COLO668 (cell line): Measurements from ENCODE around the gene TJP3.
A peak's percentile ranks its signal among the peaks of the same experiment; 100 is the strongest.

Experiments used
- DNase-seq: peaks from one replicate; lab custom pipeline; 2025; ENCODE audit not compliant: unreplicated experiment; lab: John Stamatoyannopoulos, UW

TJP3 gene

DNA sequence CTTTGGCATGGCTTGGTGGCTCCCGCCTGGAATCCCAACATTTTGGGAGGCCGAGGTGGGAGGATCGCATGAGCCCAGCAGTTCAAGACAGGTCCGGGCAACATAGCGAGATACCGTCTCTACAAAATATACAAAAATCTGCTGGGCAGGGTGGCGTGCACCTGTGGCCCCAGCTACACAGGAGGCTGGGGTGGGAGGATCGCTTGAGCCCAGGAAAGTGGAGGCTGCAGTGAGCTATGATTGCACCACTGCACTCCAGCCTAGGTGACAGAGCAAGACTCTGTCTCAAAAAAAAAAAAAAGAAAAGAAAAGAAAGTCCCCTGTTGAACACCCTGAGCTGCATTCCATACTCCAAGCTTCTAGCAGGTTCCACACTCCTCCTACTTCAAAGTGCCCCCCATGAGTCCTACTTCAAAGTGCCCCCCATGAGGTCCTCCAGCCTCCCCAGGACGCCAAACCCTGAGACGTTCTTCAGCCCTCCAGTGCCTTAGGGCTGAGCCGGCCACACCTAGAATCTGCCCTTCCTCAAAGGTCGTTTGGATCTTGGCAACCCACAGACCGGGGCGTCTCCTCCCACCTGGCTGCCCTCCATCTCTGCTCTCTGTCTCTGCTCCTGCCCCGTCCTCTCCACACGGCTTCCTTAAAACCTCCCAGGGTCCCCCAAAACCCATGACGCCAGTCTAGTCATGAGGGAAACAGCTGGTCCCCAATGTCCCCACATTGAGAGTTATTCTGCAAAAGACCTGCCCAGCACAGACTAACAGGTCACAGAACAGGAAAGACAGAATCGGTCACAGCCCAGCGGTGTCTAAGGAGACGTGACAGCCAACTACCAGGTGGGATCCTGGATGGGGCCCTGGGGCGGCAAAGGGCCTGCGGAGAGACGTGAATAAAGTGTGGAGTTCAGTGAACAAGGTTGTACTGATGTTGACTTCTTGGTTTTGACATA is 4.8 kb downstream of the TJP3 start:
- DNase-seq: no peak

DNA sequence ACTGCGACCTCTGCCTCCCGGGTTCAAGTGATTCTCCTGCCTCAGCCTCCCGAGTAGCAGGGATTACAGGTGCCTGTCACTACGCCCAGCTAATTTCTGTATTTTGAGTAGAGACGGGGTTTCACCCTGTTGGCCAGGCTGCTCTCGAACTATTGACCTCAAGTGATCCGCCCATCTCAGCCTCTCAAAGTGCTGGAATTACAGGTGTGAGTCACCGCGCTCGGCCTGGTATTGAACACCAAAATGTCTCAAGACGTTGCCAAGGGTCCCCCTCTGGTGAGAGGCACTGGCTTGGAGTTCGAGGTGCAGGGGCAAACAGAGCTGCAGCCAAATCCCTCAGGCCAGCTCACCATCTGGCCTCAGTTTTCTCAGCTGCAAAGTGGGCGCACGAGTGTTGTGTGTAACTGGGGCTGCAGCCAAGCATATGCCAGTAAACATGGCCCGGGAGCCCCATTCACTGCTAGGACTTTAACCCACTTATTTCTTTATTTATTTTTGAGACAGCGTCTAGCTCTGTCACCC is 8.0 kb downstream of the TJP3 start:
- DNase-seq: no peak

DNA sequence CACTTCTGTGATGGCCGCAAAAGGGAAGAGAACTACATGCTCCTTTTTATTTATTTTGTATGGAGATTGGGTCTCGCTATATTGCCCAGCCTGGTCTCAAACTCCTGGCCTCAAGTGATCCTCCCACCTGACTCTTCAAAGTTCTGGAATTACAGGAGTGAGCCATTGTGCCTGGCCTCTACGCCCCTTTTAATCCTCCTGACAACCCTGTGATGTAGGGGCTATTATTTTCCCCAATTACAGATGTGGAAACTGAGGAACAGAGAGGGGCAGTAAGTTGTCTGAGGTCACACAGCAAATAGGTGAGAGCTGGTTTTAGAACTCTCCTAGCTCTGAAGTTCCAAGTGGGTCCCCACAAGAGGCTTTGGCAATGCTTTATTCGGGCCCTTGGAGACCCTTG is 11.7 kb downstream of the TJP3 start:
- no peak for DNase-seq

DNA sequence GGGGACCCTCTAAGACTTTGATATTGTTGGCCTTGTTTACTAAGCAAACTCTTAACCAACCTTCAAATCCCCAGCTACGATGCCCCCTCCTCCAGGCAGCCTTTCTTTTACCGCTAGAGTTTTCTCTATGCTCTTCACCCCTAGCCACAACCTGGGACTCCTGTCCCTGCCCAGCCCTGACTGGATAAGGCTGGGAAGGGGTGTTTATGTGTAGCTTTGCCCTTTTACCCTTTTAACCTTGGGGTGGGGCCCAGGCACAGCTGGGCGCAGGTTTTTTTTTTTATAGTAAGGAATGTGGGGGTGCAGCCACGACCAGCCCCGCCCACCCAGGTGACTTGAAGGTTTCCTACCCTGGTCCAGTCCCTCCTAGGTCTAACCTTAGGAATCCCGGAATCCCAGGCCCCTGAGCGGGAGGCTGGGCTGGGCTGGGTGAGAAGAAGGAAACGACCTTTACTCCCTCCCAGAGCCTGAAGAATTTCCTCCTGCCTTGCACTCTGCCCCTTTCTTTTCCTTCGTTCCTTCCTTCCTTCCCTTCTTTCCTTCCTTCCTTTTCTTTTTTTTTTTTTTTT is 12.2 kb downstream of the TJP3 start:
- no peak for DNase-seq

DNA sequence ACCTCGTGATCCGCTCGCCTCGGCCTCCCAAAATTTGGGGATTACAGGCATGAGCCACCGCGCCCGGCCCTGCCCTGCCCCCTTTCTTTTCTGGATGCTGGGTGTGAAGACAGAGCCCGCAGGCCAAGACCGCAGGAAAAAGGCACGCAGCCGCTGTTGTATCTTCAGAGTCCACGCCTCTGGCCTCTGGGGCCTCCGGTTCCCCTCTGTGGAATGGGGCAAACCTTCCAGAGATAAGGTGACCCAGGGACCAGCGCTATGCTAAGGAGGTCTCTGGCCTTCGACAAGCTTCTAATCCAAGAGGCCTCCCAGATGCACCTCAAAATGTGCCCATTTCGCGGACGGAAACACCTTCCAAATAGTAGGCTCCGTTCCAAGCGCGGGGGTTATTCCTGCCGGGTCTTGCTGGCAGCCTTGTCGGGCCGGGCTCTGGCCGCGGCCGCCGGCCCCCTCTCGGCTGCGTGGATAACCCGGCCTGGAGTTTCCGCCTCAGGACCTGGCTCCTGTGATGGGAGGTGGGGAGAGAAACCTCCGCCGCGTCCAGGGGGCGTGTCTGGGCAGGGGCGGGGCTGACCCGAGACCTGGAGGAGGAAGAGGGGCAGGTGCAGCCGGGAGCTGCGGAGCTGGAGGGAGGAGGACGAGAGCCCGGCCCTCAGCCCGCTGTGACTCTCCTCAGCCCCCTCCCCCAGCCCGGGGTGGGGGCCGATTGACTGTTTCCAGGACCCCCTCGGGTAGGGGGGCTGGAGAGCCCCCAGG is 13.1 kb downstream of the TJP3 start:
- peak; percentile 96 for DNase-seq

DNA sequence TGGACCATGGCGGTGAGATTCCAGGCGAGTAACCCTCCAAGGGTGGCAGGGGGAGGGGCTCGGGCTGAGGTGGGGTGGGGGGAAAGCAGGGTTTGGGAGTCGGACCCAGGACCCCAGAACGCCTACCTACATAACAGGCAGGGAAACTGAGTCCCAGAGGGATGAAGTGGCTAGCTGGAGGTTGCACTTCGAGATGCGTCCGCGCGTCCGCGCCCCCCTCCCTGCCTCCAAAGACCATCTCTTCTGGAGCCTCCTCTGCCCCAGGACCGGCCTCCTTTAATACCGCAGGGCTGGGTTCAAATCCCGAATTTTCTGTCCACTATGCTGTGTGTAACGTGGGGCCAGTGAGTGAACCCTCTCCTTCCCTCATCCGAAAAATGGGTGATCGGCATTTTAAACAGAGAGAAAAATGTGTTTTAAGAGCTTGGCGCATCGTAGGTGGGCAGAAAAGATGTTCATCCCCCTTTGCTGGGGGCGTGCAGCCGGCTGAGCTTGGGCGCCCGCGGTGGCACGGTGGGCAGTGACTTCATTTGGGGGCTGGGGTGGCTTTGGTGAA is 13.8 kb downstream of the TJP3 start:
- no peak for DNase-seq

DNA sequence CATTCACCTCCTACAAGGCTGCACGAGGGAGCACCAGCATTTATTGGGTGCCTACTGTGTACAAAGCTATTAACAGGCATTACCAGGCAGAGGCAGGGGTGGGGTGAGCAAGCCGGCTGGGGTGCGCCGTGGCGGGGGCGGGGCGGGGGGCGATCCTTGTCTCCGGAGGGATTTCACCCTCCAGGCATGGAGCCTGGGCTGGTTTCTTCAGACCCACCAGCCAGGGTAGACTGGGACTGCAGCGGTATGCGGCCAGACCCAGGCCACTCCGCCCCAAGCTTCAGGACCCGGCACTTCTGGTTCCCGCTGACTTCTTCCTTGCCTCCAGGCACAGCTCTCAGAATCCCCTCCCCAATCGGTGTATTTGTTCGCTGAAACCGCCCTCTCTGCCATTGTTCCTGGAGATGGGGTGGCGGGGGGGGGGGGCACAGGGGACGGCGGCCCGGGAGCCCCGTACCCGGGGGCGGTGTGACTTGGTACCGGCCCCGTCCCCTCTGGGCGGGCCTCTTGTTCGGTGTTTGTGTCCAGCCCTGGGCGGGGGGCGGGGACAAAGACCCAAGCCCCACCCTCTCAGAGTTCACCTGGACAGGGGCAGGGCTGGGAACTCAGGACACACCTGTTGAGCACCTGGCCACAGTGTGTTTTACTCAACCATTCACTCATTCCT is 14.4 kb downstream of the TJP3 start:
- peak; percentile 66 for DNase-seq

DNA sequence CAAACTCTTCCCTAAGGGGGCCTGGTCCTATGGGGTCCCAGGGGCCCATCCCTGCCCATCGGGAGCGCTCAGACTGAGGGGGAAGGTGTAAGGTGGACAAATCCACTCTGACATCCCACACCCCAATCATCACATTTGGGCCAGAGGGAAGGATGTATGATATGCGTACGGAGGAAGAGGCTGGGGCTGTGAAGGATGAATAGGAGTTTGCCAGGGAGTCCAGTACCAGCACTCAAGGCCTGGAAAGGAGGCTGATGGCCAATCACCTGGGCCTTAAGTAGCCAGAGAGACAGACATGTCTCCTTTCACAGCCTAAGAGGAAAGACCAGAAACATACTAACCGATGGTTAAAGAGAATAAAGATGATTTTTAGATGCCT is 14.9 kb downstream of the TJP3 start:
- no peak for DNase-seq

DNA sequence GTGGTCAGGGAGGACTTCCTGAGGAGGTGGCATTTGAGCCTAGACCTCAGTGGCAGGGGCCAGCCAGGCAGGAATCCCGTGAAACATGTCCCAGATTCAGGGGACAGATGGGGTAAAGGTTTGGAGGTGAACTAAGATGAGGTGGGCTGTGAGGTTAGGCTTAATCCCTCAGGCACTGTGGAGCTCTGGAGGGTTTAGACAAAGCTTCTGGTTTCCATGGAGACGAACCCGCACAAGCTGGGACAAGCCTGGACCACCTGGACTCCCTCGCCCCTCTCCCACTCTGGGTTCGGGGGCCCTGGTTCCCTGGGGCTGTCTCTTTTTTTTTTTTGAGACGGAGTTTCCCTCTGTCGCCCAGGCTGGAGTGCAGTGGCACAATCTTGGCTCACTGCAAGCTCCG is 15.7 kb downstream of the TJP3 start:
- no peak for DNase-seq

DNA sequence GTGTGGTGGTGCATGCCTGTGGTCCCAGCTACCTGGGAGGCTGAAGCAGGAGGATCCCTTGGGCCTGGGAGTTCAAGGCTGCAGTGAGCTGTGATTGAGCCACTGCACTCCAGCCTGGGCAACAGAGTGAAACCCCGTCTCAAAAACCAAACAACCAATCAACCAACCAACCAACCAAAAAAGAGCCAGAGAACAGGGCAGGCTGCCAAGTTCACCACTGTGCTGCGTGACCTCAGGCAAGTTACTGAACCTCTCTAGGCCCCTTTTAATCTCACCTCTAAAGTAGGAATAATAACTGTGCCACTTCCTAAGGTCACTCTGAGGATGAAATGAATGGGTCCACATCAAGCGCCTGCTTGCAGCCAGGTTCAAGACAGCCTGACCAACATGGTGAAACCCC is 16.9 kb downstream of the TJP3 start:
- no peak for DNase-seq

DNA sequence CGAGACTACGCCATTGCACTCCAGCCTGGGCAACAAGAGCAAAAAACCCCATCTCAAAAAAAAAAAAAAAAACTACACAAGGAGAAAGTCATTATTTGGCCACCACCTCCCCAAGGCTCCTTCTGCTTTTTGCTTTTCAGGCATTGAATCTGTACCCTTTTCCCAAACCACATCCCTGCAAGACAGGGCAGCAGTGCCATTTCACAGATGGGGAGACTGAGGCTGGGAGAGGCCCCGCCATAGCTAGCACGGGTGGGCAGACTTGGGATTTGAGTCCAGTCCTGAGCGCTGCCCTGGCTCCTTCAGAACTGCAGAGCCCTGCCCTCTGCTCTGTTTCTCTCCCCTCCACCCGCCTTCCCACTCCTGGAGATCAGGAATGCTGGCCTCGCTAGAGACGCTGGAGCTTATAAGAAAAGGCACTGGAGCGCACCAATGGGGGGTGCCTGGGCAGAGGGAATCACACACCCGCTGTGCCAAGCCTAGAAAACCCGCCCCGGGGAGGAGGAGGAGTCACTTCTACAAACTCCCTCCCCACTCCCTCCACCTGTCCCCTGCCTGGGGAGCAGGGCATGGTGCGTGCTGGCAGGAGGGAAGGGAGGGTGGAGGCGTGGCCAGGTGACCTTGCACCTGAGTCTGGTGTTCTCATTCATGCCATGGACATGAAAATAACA is 17.6 kb downstream of the TJP3 start:
- DNase-seq: peak; percentile 81

DNA sequence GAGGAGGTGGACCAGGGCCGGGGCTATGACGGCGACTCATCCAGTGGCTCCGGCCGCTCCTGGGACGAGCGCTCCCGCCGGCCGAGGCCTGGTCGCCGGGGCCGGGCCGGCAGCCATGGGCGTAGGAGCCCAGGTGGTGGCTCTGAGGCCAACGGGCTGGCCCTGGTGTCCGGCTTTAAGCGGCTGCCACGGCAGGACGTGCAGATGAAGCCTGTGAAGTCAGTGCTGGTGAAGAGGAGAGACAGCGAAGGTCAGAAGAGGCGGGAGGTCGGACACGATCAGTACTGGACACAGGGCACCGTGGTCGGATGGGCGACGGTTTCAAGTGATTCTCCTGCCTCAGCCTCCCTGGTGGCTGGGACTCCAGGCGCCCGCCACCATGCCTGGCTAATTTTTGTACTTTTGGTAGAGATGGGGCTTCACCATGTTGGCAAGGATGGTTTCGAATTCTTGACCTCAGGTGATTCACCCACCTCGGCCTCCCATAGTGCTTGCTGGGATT is 22.3 kb downstream of the TJP3 start:
- DNase-seq: no peak

DNA sequence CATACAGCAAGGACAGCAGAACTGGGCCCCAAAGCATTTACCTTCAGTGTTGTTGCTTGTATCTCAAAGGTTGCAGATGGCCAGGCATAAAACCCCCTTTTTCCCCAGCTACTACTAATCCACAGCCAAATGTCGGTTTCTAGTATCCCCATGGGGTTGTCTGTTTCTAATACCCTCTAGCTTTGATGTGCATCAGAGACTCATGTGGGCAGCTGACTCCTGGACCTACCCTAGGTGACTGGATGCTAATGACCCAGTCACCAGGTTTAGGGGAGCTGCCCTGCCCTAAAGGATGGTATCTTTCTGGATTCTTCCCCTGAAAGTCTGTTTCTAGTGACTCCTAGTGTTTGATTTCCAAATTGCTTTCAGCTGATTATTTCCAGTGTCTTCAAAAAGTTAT is 23.9 kb downstream of the TJP3 start:
- DNase-seq: no peak

DNA sequence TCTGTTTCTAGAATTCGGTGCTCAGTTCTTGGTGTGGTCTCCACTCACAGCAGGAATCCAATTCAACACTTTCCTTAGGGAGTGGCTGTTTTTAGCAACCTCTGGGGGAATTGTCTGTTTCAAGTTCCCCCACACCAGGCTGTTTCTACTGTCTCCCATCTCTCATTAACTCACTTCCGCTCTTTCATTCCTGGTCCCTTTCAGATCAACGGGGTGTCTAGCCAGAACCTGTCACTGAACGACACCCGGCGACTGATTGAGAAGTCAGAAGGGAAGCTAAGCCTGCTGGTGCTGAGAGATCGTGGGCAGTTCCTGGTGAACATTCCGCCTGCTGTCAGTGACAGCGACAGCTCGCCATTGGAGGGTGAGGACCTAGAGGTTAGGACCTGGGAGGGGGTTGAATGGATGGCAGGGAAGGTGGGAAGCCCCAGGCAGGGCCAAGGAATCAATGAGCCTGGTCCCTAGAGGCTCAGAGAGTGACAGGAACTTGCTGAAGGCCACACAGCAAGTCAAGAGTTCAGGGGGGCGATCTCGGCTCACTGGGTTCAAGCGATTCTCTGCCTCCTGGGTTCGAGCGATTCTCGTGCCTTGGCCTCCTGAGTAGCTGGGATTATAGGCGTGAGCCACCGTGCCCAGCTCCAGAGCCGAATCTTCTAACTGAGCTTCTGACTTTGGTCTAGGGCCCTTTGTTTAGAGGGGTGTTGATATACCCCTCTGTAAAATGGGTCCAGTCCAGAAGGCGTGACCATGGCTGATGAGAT is 25.5 kb downstream of the TJP3 start:
- DNase-seq: no peak

DNA sequence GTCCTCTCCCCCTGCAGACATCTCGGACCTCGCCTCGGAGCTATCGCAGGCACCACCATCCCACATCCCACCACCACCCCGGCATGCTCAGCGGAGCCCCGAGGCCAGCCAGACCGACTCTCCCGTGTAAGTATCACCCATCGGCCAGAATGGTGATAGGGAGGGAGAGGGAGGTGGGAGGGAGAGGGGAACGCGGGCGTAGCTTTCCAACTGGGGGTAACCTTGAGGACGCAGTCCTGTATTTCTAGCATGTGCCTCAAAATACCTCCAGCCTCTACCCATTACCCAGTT is 26.1 kb downstream of the TJP3 start:
- DNase-seq: no peak

DNA sequence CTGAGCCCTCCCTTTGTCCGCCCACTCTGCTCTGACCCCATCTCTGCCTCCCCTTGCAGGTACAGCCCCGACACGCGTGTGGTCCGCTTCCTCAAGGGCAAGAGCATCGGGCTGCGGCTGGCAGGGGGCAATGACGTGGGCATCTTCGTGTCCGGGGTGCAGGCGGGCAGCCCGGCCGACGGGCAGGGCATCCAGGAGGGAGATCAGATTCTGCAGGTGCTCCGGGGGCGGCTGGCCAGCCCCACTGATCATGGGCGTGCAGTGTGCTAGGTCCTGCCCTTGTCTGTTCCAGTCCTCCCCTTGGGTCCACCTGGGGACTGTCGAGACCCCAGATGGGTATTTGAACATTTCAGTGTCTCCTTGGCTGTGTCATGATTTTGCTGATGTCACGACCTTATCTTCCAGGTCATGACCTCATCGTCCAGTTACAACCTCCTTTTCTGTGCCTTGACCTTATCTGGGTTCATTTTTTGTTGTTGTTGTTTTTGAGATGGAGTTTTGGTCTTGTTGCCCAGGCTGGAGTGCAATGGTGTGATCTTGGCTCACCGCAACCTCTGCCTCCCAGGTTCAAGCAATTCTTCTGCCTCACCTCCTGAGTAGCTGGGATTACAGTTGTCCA is 28.0 kb downstream of the TJP3 start:
- DNase-seq: no peak

DNA sequence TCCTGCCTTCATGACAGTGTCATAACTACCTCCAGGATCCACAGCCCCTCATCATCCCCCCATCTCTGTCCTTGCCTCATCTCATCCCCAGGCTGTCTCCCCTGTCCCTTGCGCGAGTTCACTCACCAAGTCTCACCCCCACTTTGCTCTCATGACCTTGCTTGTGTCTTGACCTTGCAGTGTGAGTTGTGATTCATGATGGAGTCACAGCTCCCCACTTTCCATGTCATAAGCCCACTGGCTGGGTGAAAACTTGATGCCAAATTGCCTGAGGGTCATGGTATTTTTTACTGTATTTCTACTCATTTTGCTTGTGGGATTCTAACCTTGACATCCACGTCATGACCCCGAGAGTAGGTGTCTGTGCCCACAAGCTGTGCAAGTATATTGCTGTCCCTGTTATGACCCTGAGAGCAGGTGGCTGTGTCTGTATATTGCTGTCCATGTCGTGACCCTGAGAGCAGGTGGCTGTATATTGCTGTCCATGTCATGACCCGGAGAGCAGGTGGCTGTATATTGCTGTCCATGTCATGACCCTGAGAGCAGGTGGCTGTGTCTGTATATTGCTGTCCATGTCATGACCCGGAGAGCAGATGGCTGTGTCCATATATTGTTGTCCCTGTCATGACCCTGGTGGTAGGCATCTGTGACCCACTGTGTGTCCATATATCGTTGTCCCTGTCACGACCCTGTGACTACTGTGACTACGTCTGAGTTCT is 29.5 kb downstream of the TJP3 start:
- no peak for DNase-seq

DNA sequence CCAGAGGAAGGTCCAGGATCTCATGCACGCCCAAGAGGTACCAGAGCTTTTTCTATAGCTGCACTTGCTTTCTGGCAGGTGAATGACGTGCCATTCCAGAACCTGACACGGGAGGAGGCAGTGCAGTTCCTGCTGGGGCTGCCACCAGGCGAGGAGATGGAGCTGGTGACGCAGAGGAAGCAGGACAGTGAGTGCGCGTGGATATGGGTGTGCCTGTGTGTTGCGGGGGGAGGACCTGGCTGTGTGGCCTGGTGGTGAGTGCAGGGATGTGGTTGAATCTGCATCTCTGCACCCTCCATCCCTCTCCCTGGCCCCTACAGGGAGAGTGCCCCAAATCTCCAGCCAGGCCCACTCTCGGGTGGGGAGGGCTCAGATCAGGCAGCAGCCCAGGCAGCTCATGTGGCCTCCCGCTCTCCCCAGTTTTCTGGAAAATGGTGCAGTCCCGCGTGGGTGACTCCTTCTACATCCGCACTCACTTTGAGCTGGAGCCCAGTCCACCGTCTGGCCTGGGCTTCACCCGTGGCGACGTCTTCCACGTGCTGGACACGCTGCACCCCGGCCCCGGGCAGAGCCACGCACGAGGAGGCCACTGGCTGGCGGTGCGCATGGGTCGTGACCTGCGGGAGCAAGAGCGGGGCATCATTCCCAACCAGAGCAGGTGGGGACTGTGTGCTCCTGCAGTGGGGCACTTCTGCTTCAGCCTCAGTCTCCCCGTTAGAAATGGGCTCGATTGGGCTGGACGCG is 30.5 kb downstream of the TJP3 start:
- DNase-seq: no peak
